Breast epithelium (tissue), 4 donors: ENCODE data around the gene CFAP43. TPM values are rescaled to one million over a fixed set of nuclear protein-coding genes. Genes with fewer than 3 reads are reported as not detected.

Source experiments
- DNase-seq, 2 donors: peaks; one replicate each; pipeline ENCODE4 v3.0.0-alpha.2; 2019; ENCODE audit warnings: low spot score in 2 of 2
- H3K27ac ChIP-seq, 2 donors: fragments of 200-600 bp; sonication (generic) in 1 of 2; one replicate each; pipeline ENCODE4 v1.5.1; 2016 to 2019; ENCODE audit warnings: mild to moderate bottlenecking in 1 of 2
- H3K27me3 ChIP-seq, 2 donors: fragments of 200-600 bp; sonication (generic) in 1 of 2; one replicate each; pipeline versions ENCODE4 v1.5.1 to v1.6.0; 2017 to 2019; ENCODE audit warnings: control low read depth in 1 of 2, mild to moderate bottlenecking in 1 of 2
- H3K36me3 ChIP-seq: fragments of 200-600 bp; one replicate; pipeline ENCODE4 v1.5.1; 2019
- H3K4me1 ChIP-seq, 2 donors: fragments of 200-600 bp; sonication (generic); one replicate each; pipeline ENCODE4 v1.5.1; 2016 to 2019; ENCODE audit warnings: control low read depth in 1 of 2
- H3K4me3 ChIP-seq, 3 donors: fragments of 200-600 bp; sonication (generic); 1 replicate in 2 of 3; 2 replicates in 1 of 3; pipeline ENCODE4 v1.5.1; 2016 to 2019; ENCODE audit warnings: mild to moderate bottlenecking in 3 of 3, moderate library complexity in 2 of 3
- H3K9me3 ChIP-seq, 2 donors: fragments of 200-600 bp; sonication (generic) in 1 of 2; one replicate each; pipeline ENCODE4 v1.5.1; 2016 to 2019; ENCODE audit warnings: control low read depth in 1 of 2
- POLR2A ChIP-seq: fragments of 450-650 bp; IDR thresholded peaks from one replicate; pipeline ENCODE4 v1.6.1; 2016; ENCODE audit warnings: antibody characterized with exemption, mild to moderate bottlenecking, moderate library complexity
- POLR2AphosphoS5 ChIP-seq, 3 donors: sonication (generic); formaldehyde crosslinking; IDR thresholded peaks; one replicate each; pipeline ENCODE4 v1.6.1; 2017; ENCODE audit warnings: antibody characterized with exemption in 3 of 3
- intact Hi-C: fragments of 100-400 bp; cut with DNase I; formaldehyde crosslinking; loops from one replicate; pipeline ENCODE4 v1.15.1; 2023; ENCODE audit warnings: low total_unique reads
- total RNA-seq, 3 donors: library from RNA; depleted of rRNA; stranded (reverse); fragments of >200 nt; gene quantifications; one replicate each; pipeline ENCODE4 v1.1.0, GENCODE V29; 2016
- TF ChIP-seq, protein P1 (sequence below), 3 donors: fragments of 450-650 bp; IDR thresholded peaks; one replicate each; pipeline ENCODE4 v1.5.1; 2016 to 2017; ENCODE audit warnings: antibody characterized with exemption in 3 of 3, mild to moderate bottlenecking in 3 of 3, moderate library complexity in 3 of 3

CFAP43 gene
- total RNA-seq, 3 donors from 2014 or later, result 0.32 to 8.5 (median 3.9) TPM

- no peak overlapping the region for H3K4me3 ChIP-seq
- no peak for TF ChIP-seq POLR2AphosphoS5 (IDR thresholded peaks at IDR 0.05)
- no peak for TF ChIP-seq POLR2A
- TF ChIP-seq, protein P1, sequence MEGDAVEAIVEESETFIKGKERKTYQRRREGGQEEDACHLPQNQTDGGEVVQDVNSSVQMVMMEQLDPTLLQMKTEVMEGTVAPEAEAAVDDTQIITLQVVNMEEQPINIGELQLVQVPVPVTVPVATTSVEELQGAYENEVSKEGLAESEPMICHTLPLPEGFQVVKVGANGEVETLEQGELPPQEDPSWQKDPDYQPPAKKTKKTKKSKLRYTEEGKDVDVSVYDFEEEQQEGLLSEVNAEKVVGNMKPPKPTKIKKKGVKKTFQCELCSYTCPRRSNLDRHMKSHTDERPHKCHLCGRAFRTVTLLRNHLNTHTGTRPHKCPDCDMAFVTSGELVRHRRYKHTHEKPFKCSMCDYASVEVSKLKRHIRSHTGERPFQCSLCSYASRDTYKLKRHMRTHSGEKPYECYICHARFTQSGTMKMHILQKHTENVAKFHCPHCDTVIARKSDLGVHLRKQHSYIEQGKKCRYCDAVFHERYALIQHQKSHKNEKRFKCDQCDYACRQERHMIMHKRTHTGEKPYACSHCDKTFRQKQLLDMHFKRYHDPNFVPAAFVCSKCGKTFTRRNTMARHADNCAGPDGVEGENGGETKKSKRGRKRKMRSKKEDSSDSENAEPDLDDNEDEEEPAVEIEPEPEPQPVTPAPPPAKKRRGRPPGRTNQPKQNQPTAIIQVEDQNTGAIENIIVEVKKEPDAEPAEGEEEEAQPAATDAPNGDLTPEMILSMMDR (IDR thresholded peaks at IDR 0.05), result no peak
- no peaks in the 10 kb centered on the region for H3K36me3 ChIP-seq
- peak overlapping the region; percentile 26 to 54 for H3K27ac ChIP-seq
- no peaks in the 10 kb centered on the region for H3K4me1 ChIP-seq
- no peak for DNase-seq
- H3K9me3 ChIP-seq, result no peaks in the 10 kb centered on the region
- H3K27me3 ChIP-seq, result no peaks in the 10 kb centered on the region
- intact Hi-C loops, result no loop called here
Measured at GRCh38 chr10:104260775-104261115, 28.6 kb upstream of the CFAP43 start.

DNA sequence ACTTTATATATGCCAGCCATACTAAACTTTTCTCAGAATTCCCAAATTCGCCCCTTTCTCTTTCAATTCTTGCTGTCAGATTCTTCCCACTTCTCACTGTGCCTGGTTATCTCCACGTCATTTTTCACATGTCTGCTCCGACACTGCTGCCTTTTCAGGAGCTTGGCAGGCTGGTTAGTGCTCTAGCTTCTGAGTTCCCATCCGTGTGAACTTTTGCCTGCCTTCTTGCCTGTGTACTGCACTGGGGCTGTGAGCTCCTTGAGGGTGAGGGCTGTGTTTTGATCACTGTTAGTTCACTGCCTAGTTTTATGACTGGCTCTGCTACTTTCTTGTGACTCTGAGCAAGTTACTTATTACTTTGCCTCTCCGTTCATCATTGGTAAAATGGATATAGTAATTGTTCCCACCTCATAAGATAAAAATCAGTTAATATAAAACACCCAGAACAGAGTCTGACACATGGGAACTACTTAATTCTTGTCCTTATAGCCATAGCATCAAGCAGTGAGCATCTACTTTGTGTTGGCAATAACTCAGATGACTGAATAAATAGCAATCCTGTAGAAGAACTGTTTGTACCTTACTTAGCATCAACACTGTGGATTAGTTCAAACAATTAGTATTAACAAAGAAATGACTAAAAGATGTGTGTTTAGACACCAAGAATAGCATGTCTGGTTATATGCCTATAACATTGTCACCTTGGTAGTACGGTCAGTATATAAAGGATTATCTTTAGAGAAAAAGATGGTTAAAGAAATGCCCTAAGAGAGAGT, 28.0 kb upstream of the CFAP43 start:
- no peaks in the 10 kb centered on the region for H3K27me3 ChIP-seq
- no peak for DNase-seq
- no peak overlapping the region for H3K4me3 ChIP-seq
- no peaks in the 10 kb centered on the region for H3K4me1 ChIP-seq
- intact Hi-C loops, result no loop called here
- H3K27ac ChIP-seq, result peak overlapping the region; percentile 26 to 54
- TF ChIP-seq POLR2AphosphoS5 (IDR thresholded peaks at IDR 0.05) (no peak), POLR2A (no peak)
- TF ChIP-seq, protein P1 (IDR thresholded peaks at IDR 0.05), result no peak
- no peaks in the 10 kb centered on the region for H3K36me3 ChIP-seq
- no peaks in the 10 kb centered on the region for H3K9me3 ChIP-seq

- Histone ChIP-seq H3K36me3 (no peaks in the 10 kb centered on the region), H3K4me1 (no peaks in the 10 kb centered on the region), H3K4me3 (no peak overlapping the region), H3K27ac (peak overlapping the region in 1 of 2 donors; percentile 54), H3K9me3 (no peaks in the 10 kb centered on the region), H3K27me3 (no peaks in the 10 kb centered on the region)
- intact Hi-C loops, result no loop called here
- TF ChIP-seq POLR2A (no peak), POLR2AphosphoS5 (IDR thresholded peaks at IDR 0.05) (no peak)
- TF ChIP-seq, protein P1 (IDR thresholded peaks at IDR 0.05), result no peak
- no peak for DNase-seq
Measured at GRCh38 chr10:104259456-104259855, 27.3 kb upstream of the CFAP43 start.

DNA sequence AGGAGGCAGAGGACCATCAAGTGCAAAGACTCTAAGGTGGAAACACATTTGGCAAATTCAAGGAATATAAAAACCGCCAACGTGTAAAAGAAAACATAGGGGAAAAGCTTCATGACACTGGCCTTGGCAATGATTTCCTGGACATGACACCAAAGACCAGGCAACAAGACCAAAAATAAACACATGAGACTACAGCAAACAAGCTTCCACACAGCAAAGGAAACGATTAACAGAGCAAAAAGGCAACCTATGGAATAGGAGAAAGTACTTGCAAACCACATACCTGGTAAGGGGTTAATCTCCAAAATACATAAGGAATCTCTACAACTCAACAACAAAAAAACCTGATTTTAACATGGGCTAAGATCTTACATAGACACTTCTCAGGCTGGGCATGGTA, 26.0 kb upstream of the CFAP43 start:
- Histone ChIP-seq H3K36me3 (no peaks in the 10 kb centered on the region), H3K27ac (no peak overlapping the region), H3K4me3 (no peak overlapping the region), H3K27me3 (no peaks in the 10 kb centered on the region), H3K4me1 (no peaks in the 10 kb centered on the region), H3K9me3 (no peaks in the 10 kb centered on the region)
- TF ChIP-seq, protein P1 (IDR thresholded peaks at IDR 0.05), result no peak
- no peak for DNase-seq
- intact Hi-C loops, result no loop called here

- Histone ChIP-seq H3K36me3 (no peaks in the 10 kb centered on the region), H3K27ac (no peak overlapping the region), H3K9me3 (no peaks in the 10 kb centered on the region), H3K4me3 (no peak overlapping the region), H3K27me3 (no peaks in the 10 kb centered on the region), H3K4me1 (no peaks in the 10 kb centered on the region)
- intact Hi-C loops, result no loop called here
- DNase-seq, result no peak
- TF ChIP-seq POLR2AphosphoS5 (IDR thresholded peaks at IDR 0.05) (no peak), POLR2A (no peak)
- TF ChIP-seq, protein P1 (IDR thresholded peaks at IDR 0.05), result no peak
Measured at GRCh38 chr10:104257235-104257634, 25.1 kb upstream of the CFAP43 start.
